PFSK-1 (cell line): ENCODE measurements around the gene COLQ.

Source experiments
- POLR2AphosphoS5 ChIP-seq: IDR thresholded peaks from 2 replicates; pipeline ENCODE4 v1.6.1; 2012; ENCODE audit warnings: low read depth, mild to moderate bottlenecking, control low read depth, low read length, moderate library complexity
- SIN3A ChIP-seq: IDR thresholded peaks from 2 replicates; pipeline ENCODE4 v1.6.1; 2012; ENCODE audit warnings: mild to moderate bottlenecking, low read length, moderate library complexity, borderline replicate concordance; ENCODE audit not compliant: insufficient read depth
- TAF1 ChIP-seq: IDR thresholded peaks from 2 replicates; pipeline ENCODE4 v1.6.1; 2012; ENCODE audit warnings: low read length, control low read depth, borderline replicate concordance; ENCODE audit not compliant: insufficient read depth
- TF ChIP-seq, protein P1 (sequence below), 2 experiments: IDR thresholded peaks; 2 replicates each; pipeline versions ENCODE4 v1.6.1 to v1.8.0; 2011 to 2012; ENCODE audit warnings: low read depth in 2 of 2, low read length in 2 of 2, control low read depth in 1 of 2, inconsistent platforms in 1 of 2, mild to moderate bottlenecking in 1 of 2, moderate library complexity in 1 of 2; ENCODE audit not compliant: insufficient read depth in 1 of 2

DNA sequence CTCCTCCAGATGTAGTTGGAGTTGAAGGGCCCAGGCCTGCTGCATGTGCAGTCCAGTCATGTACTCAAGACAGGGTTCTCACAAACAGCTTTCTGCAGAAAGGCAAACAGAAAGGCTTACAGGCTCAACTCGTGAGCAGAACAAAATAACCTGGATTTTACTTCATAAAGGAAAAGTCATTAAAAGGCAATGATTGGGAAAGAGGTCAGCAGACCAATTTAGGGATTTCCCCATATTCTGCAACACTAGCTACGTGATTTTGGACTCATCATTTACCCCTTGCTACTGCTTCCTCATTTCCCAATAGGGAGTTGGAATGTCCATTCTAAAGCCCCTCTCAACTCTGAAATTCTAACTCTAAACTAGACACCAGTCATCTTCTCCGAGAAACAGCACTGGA is 112.3 kb downstream of the COLQ start:
- no peak for TF ChIP-seq SIN3A
- TF ChIP-seq POLR2AphosphoS5, result no peak
- no peak for TF ChIP-seq TAF1
- TF ChIP-seq, protein P1, sequence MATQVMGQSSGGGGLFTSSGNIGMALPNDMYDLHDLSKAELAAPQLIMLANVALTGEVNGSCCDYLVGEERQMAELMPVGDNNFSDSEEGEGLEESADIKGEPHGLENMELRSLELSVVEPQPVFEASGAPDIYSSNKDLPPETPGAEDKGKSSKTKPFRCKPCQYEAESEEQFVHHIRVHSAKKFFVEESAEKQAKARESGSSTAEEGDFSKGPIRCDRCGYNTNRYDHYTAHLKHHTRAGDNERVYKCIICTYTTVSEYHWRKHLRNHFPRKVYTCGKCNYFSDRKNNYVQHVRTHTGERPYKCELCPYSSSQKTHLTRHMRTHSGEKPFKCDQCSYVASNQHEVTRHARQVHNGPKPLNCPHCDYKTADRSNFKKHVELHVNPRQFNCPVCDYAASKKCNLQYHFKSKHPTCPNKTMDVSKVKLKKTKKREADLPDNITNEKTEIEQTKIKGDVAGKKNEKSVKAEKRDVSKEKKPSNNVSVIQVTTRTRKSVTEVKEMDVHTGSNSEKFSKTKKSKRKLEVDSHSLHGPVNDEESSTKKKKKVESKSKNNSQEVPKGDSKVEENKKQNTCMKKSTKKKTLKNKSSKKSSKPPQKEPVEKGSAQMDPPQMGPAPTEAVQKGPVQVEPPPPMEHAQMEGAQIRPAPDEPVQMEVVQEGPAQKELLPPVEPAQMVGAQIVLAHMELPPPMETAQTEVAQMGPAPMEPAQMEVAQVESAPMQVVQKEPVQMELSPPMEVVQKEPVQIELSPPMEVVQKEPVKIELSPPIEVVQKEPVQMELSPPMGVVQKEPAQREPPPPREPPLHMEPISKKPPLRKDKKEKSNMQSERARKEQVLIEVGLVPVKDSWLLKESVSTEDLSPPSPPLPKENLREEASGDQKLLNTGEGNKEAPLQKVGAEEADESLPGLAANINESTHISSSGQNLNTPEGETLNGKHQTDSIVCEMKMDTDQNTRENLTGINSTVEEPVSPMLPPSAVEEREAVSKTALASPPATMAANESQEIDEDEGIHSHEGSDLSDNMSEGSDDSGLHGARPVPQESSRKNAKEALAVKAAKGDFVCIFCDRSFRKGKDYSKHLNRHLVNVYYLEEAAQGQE (IDR thresholded peaks at IDR 0.05; ENCODE audit: insufficient read depth in 1 of 2, low read depth in 2 of 2, low read length in 2 of 2), result no peak
